Measurements from ENCODE around the gene UBE2O. TPM values are rescaled to one million over a fixed set of nuclear protein-coding genes. Genes with fewer than 3 reads are reported as not detected.

Gene UBE2O
- total and polyA plus RNA-seq, 2 donors (not counting 3 experiments of a cell fraction or from before 2014, with no cell fraction given): 13.9 to 34.1 TPM

DNA sequence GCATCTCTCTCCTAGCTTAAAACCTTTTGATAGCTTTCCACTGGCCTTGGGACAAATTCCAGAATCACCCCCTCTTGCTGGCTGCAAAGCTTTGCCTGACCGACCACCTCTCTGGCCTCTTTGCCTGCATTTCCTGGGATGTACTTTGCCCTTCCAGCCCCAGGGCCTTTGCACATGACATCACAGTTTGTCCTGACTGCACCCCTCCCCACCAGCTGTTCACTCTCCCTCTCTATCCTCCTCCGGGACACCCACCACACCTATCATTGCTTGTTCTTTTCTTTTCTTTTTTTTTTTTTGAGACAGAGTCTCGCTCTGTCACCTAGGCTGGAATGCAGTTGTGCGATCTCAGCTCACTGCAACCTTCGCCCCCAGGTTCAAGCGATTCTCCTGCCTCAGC is 22.4 kb upstream of the UBE2O start:
- no peak overlapping the region for H3K4me3 ChIP-seq (replicated peaks in 1 of 3; ENCODE audit: insufficient read depth in 1 of 3, low read depth in 1 of 3, low read length in 3 of 3)
- H3K9me3 ChIP-seq (replicated peaks; ENCODE audit: control insufficient read depth, insufficient read depth, low read length): no peaks in the 10 kb centered on the region
- no peaks in the 10 kb centered on the region for H3K79me2 ChIP-seq (ENCODE audit: control insufficient read depth, insufficient read depth, low read length)
- H4K20me1 ChIP-seq (replicated peaks; ENCODE audit: control insufficient read depth, extremely low read depth, insufficient read depth, low read length): no peaks in the 10 kb centered on the region
- DNase-seq (ENCODE audit: low read depth, low spot score) (no peak), FAIRE-seq (no peak)
- no peak overlapping the region for H2AFZ ChIP-seq (ENCODE audit: low read depth, low read length)
- H3K4me1 ChIP-seq (ENCODE audit: control insufficient read depth, extremely low read depth, insufficient read depth, low read length): peaks cover 3% of the 10 kb centered on the region
- dilution Hi-C loops (cut with MboI; ENCODE audit: extremely low pct_ligation_motif_present, low sequenced_read_pairs) (no loop called here), intact Hi-C loops (cut with micrococcal nuclease) (no loop called here)
- H3K9ac ChIP-seq (replicated peaks; ENCODE audit: extremely low read depth, insufficient read depth, low read length): no peak overlapping the region
- no peaks in the 10 kb centered on the region for H3K27me3 ChIP-seq (ENCODE audit: control insufficient read depth in 2 of 2, insufficient read depth in 2 of 2, low read length in 2 of 2)
- H3K36me3 ChIP-seq (ENCODE audit: control insufficient read depth in 2 of 2, extremely low read depth in 1 of 2, insufficient read depth in 2 of 2, low read length in 2 of 2): peaks cover 0 to 15% of the 10 kb centered on the region in 2 experiments
- no peak for TF ChIP-seq EZH2 (IDR thresholded peaks at IDR 0.05; ENCODE audit: borderline replicate concordance, low read depth, low read length, severe bottlenecking)
- TF ChIP-seq GATA2 (IDR thresholded peaks at IDR 0.05; ENCODE audit: insufficient read depth, insufficient read length, low read depth, low read length): no peak
- TF ChIP-seq CTCF (IDR thresholded peaks at IDR 0.05; ENCODE audit: extremely low read depth in 1 of 2, insufficient read depth in 1 of 2, low read depth in 1 of 2, low read length in 2 of 2): no peak
- no peak for TF ChIP-seq MAX (IDR thresholded peaks at IDR 0.05; ENCODE audit: insufficient read depth, insufficient read length)
- TF ChIP-seq MYC (IDR thresholded peaks at IDR 0.05; ENCODE audit: low read depth, low read length): no peak
- TF ChIP-seq POLR2AphosphoS5 (IDR thresholded peaks at IDR 0.05; ENCODE audit: insufficient read depth, low read depth, low read length): no peak
- no peak for TF ChIP-seq POLR2A (IDR thresholded peaks at IDR 0.05; ENCODE audit: low read depth, low read length)
- TF ChIP-seq JUN (IDR thresholded peaks at IDR 0.05; ENCODE audit: borderline replicate concordance, insufficient read depth, insufficient read length, low read depth): no peak
- TF ChIP-seq FOS (IDR thresholded peaks at IDR 0.05; ENCODE audit: borderline replicate concordance, insufficient read depth, low read length): no peak
- ChIA-PET CTCF (interaction anchor here (0.8 to 1.9 kb wide), 9 partner anchors 8 to 67 kb away, joined by 3 to 6 read pairs (median 3); partner anchors contain the start of gene AANAT), POLR2A (no interaction called here)
- H3K4me2 ChIP-seq (ENCODE audit: insufficient read depth, low read length): no peak overlapping the region
- no peaks in the 10 kb centered on the region for H3K9me1 ChIP-seq (replicated peaks; ENCODE audit: control insufficient read depth, extremely low read depth, insufficient read depth, low read length)
- H3K27ac ChIP-seq (ENCODE audit: insufficient read depth, low read depth, low read length): no peak overlapping the region
- no TSS peak for BruUV-seq (replicated peaks)
